Stimulated activated memory B cell treated with anti-CD40 and anti-IgM and Interleukin-4, amounts not matched to agents 10 μg/mL and 1 μg/mL and 100 μg/mL, for 72 hours (primary cell): ENCODE data around the gene RAPGEF2.
"Not testable (repeated sequence)": the region's sequence is repeated elsewhere in the genome, so short reads cannot be mapped to it uniquely, and the experiment has no call there.

Experiments
- ATAC-seq: fragments of 150-1000 bp; cut with Tn5 transposase; 2 replicates; pipeline ENCODE4 v1.10.0; 2021
- H3K27ac Mint-ChIP-seq: one replicate; pipeline ENCODE4 v1.8.0; 2022; ENCODE audit warnings: mild to moderate bottlenecking, mixed read lengths
- H3K27me3 Mint-ChIP-seq: one replicate; pipeline ENCODE4 v1.8.0; 2022; ENCODE audit warnings: mixed read lengths
- H3K36me3 Mint-ChIP-seq: one replicate; pipeline ENCODE4 v1.8.0; 2022; ENCODE audit warnings: mixed read lengths
- H3K4me1 Mint-ChIP-seq: one replicate; pipeline ENCODE4 v1.8.0; 2022; ENCODE audit warnings: mixed read lengths
- H3K4me3 Mint-ChIP-seq: one replicate; pipeline ENCODE4 v1.8.0; 2022; ENCODE audit warnings: mild to moderate bottlenecking, moderate library complexity, mixed read lengths
- H3K9me3 Mint-ChIP-seq: one replicate; pipeline ENCODE4 v1.8.0; 2022; ENCODE audit warnings: mixed read lengths

Gene RAPGEF2

GRCh38 chr4:159102622-159103383, at the start of gene RAPGEF2:
RAPGEF2 (plus strand) TSS chr4:159103079; CDS start chr4:159104163, 1,084 bp downstream.
- Mint-ChIP-seq H3K27me3 (no peaks in the 10 kb centered on the region), H3K4me1 (peaks cover 44% of the 10 kb centered on the region), H3K4me3 (peak within 1 kb of the TSS; percentile 85), H3K36me3 (no peaks in the 10 kb centered on the region), H3K9me3 (no peaks in the 10 kb centered on the region), H3K27ac (peak within 1 kb of the TSS; percentile 76)
- ATAC-seq = peak; percentile 95

- Mint-ChIP-seq H3K36me3 (no peaks in the 10 kb centered on the region), H3K27ac (no peak overlapping the region), H3K9me3 (no peaks in the 10 kb centered on the region), H3K4me3 (no peak overlapping the region), H3K27me3 (peaks cover 28% of the 10 kb centered on the region), H3K4me1 (peaks cover 16% of the 10 kb centered on the region)
- no peak for ATAC-seq
Measured at GRCh38 chr4:159055833-159056232, 47.0 kb upstream of the RAPGEF2 start.

- peaks cover 17% of the 10 kb centered on the region for H3K27me3 Mint-ChIP-seq
- no peak for ATAC-seq
Measured at GRCh38 chr4:159060161-159060560, 42.7 kb upstream of the RAPGEF2 start.

GRCh38 chr4:159062381-159062780, 40.5 kb upstream of the RAPGEF2 start:
- no peaks in the 10 kb centered on the region for H3K4me1 Mint-ChIP-seq
- peaks cover 3% of the 10 kb centered on the region for H3K9me3 Mint-ChIP-seq
- H3K36me3 Mint-ChIP-seq = no peaks in the 10 kb centered on the region
- H3K27ac Mint-ChIP-seq = no peak overlapping the region
- H3K27me3 Mint-ChIP-seq = peaks cover 17% of the 10 kb centered on the region
- no peak overlapping the region for H3K4me3 Mint-ChIP-seq
- ATAC-seq = no peak

More at GRCh38 chr4:159060161-159060560, 42.7 kb upstream of the RAPGEF2 start:
- Mint-ChIP-seq H3K4me1 (no peaks in the 10 kb centered on the region), H3K27ac (no peak overlapping the region), H3K9me3 (peaks cover 3% of the 10 kb centered on the region), H3K36me3 (no peaks in the 10 kb centered on the region), H3K4me3 (no peak overlapping the region)

GRCh38 chr4:159065513-159066240, 37.2 kb upstream of the RAPGEF2 start:
- no peaks in the 10 kb centered on the region for H3K36me3 Mint-ChIP-seq
- H3K4me3 Mint-ChIP-seq = no peak overlapping the region
- peaks cover 3% of the 10 kb centered on the region for H3K9me3 Mint-ChIP-seq

GRCh38 chr4:159068139-159068538, 34.7 kb upstream of the RAPGEF2 start:
- H3K27ac Mint-ChIP-seq, ATAC-seq, H3K4me3 Mint-ChIP-seq, H3K9me3 Mint-ChIP-seq, H3K4me1 Mint-ChIP-seq, H3K36me3 Mint-ChIP-seq, H3K27me3 Mint-ChIP-seq: not testable (repeated sequence)

More at GRCh38 chr4:159065513-159066240, 37.2 kb upstream of the RAPGEF2 start:
- no peaks in the 10 kb centered on the region for H3K4me1 Mint-ChIP-seq
- ATAC-seq = no peak
- H3K27ac Mint-ChIP-seq = no peak overlapping the region
- H3K27me3 Mint-ChIP-seq = peaks cover 7% of the 10 kb centered on the region

- H3K4me1 Mint-ChIP-seq = no peaks in the 10 kb centered on the region
- no peak overlapping the region for H3K4me3 Mint-ChIP-seq
- no peak for ATAC-seq
- H3K36me3 Mint-ChIP-seq = no peaks in the 10 kb centered on the region
- H3K9me3 Mint-ChIP-seq = no peaks in the 10 kb centered on the region
- H3K27ac Mint-ChIP-seq = no peak overlapping the region
- no peaks in the 10 kb centered on the region for H3K27me3 Mint-ChIP-seq
Measured at GRCh38 chr4:159069922-159070321, 33.0 kb upstream of the RAPGEF2 start.

GRCh38 chr4:159070742-159071141, 32.1 kb upstream of the RAPGEF2 start:
- no peak for ATAC-seq
- Mint-ChIP-seq H3K36me3 (no peaks in the 10 kb centered on the region), H3K4me1 (no peaks in the 10 kb centered on the region), H3K27me3 (no peaks in the 10 kb centered on the region), H3K27ac (no peak overlapping the region), H3K4me3 (no peak overlapping the region), H3K9me3 (no peaks in the 10 kb centered on the region)

- Mint-ChIP-seq H3K36me3 (no peaks in the 10 kb centered on the region), H3K9me3 (no peaks in the 10 kb centered on the region), H3K4me1 (no peaks in the 10 kb centered on the region), H3K27me3 (no peaks in the 10 kb centered on the region), H3K27ac (no peak overlapping the region), H3K4me3 (no peak overlapping the region)
- no peak for ATAC-seq
Measured at GRCh38 chr4:159071178-159071968, 31.5 kb upstream of the RAPGEF2 start.

- H3K9me3 Mint-ChIP-seq = no peaks in the 10 kb centered on the region
- no peak overlapping the region for H3K27ac Mint-ChIP-seq
- H3K4me1 Mint-ChIP-seq = no peaks in the 10 kb centered on the region
- no peak for ATAC-seq
- no peak overlapping the region for H3K4me3 Mint-ChIP-seq
- no peaks in the 10 kb centered on the region for H3K36me3 Mint-ChIP-seq
- H3K27me3 Mint-ChIP-seq = no peaks in the 10 kb centered on the region
Measured at GRCh38 chr4:159071969-159072765, 30.7 kb upstream of the RAPGEF2 start.

- H3K27ac Mint-ChIP-seq = no peak overlapping the region
- no peaks in the 10 kb centered on the region for H3K27me3 Mint-ChIP-seq
- ATAC-seq = no peak
- H3K9me3 Mint-ChIP-seq = no peaks in the 10 kb centered on the region
- H3K4me3 Mint-ChIP-seq = no peak overlapping the region
- peaks cover 5% of the 10 kb centered on the region for H3K36me3 Mint-ChIP-seq
- peaks cover 12% of the 10 kb centered on the region for H3K4me1 Mint-ChIP-seq
Measured at GRCh38 chr4:159075531-159075932, 27.3 kb upstream of the RAPGEF2 start.

- H3K36me3 Mint-ChIP-seq, H3K9me3 Mint-ChIP-seq, H3K4me3 Mint-ChIP-seq, ATAC-seq, H3K27ac Mint-ChIP-seq, H3K27me3 Mint-ChIP-seq: not testable (repeated sequence)
- peaks cover 12% of the 10 kb centered on the region for H3K4me1 Mint-ChIP-seq
Measured at GRCh38 chr4:159077018-159077417, 25.9 kb upstream of the RAPGEF2 start.

GRCh38 chr4:159077702-159078495, 25.0 kb upstream of the RAPGEF2 start:
- no peaks in the 10 kb centered on the region for H3K9me3 Mint-ChIP-seq
- peaks cover 12% of the 10 kb centered on the region for H3K4me1 Mint-ChIP-seq
- peak; percentile 90 for ATAC-seq
- H3K27ac Mint-ChIP-seq = peak overlapping the region; percentile 40
- H3K4me3 Mint-ChIP-seq = peak overlapping the region; percentile 71
- H3K36me3 Mint-ChIP-seq = peaks cover 5% of the 10 kb centered on the region
- H3K27me3 Mint-ChIP-seq = no peaks in the 10 kb centered on the region

GRCh38 chr4:159079074-159079473, 23.8 kb upstream of the RAPGEF2 start:
- no peak for ATAC-seq
- Mint-ChIP-seq H3K9me3 (no peaks in the 10 kb centered on the region), H3K27me3 (no peaks in the 10 kb centered on the region), H3K27ac (no peak overlapping the region), H3K4me3 (no peak overlapping the region), H3K36me3 (peaks cover 5% of the 10 kb centered on the region), H3K4me1 (peaks cover 12% of the 10 kb centered on the region)
